ENCODE results near the gene TERB2.
"Not testable (repeated sequence)": the region's sequence is repeated elsewhere in the genome, so short reads cannot be mapped to it uniquely, and the experiment has no call there.

TERB2 gene

GRCh38 chr15:45021348-45021747, 64.9 kb downstream of the TERB2 start:
- H3K27ac Mint-ChIP-seq = no peak overlapping the region

GRCh38 chr15:45022871-45023658, 66.6 kb downstream of the TERB2 start, which contains the start of gene SORD:
Gene SORD, plus strand, starts transcription at chr15:45023195. Its CDS starts 89 bp downstream, at chr15:45023284.
- DNase-seq = peak; percentile 99
- H3K27ac Mint-ChIP-seq = peak within 1 kb of the TSS; percentile 93
- H3K36me3 Mint-ChIP-seq (ENCODE audit: low read depth) = peaks cover 26% of the 10 kb centered on the region
- H3K27me3 Mint-ChIP-seq (ENCODE audit: low read depth, poor library complexity) = peaks cover 28% of the 10 kb centered on the region
- peaks cover 34% of the 10 kb centered on the region for H3K4me1 Mint-ChIP-seq
- peaks cover 26% of the 10 kb centered on the region for H3K9me3 Mint-ChIP-seq
- no peak for TF ChIP-seq CTCF (IDR thresholded peaks at IDR 0.05)
- peak within 1 kb of the TSS; percentile 93 for H3K4me3 Mint-ChIP-seq

More at GRCh38 chr15:45021348-45021747, 64.9 kb downstream of the TERB2 start:
- H3K27me3 Mint-ChIP-seq (ENCODE audit: low read depth, poor library complexity) = peaks cover 39% of the 10 kb centered on the region
- no peak for TF ChIP-seq CTCF (IDR thresholded peaks at IDR 0.05)
- H3K36me3 Mint-ChIP-seq (ENCODE audit: low read depth) = peaks cover 13% of the 10 kb centered on the region
- peak overlapping the region; percentile 74 for H3K4me3 Mint-ChIP-seq
- H3K4me1 Mint-ChIP-seq = peaks cover 25% of the 10 kb centered on the region
- no peak for DNase-seq
- H3K9me3 Mint-ChIP-seq = peaks cover 41% of the 10 kb centered on the region

- peaks cover 34% of the 10 kb centered on the region for H3K4me1 Mint-ChIP-seq
- H3K9me3 Mint-ChIP-seq = peaks cover 23% of the 10 kb centered on the region
- H3K36me3 Mint-ChIP-seq (ENCODE audit: low read depth) = peaks cover 33% of the 10 kb centered on the region
- H3K27me3 Mint-ChIP-seq (ENCODE audit: low read depth, poor library complexity) = peaks cover 21% of the 10 kb centered on the region
- no peak for DNase-seq
- TF ChIP-seq CTCF (IDR thresholded peaks at IDR 0.05) = no peak
- peak overlapping the region; percentile 93 for H3K4me3 Mint-ChIP-seq
- H3K27ac Mint-ChIP-seq = peak overlapping the region; percentile 93
Observed at GRCh38 chr15:45023659-45024225, 67.3 kb downstream of the TERB2 start.

- H3K27ac Mint-ChIP-seq, H3K4me3 Mint-ChIP-seq, DNase-seq: not testable (repeated sequence)
- Mint-ChIP-seq H3K4me1 (peaks cover 34% of the 10 kb centered on the region), H3K36me3 (ENCODE audit: low read depth) (peaks cover 42% of the 10 kb centered on the region), H3K9me3 (peaks cover 17% of the 10 kb centered on the region), H3K27me3 (ENCODE audit: low read depth, poor library complexity) (peaks cover 12% of the 10 kb centered on the region)
Observed at GRCh38 chr15:45024649-45025048, 68.2 kb downstream of the TERB2 start.

GRCh38 chr15:45025627-45026026, 69.1 kb downstream of the TERB2 start:
- not testable (repeated sequence) for DNase-seq, H3K27ac Mint-ChIP-seq, H3K4me3 Mint-ChIP-seq
- H3K27me3 Mint-ChIP-seq (ENCODE audit: low read depth, poor library complexity) = peaks cover 10% of the 10 kb centered on the region
- peaks cover 34% of the 10 kb centered on the region for H3K4me1 Mint-ChIP-seq
- peaks cover 52% of the 10 kb centered on the region for H3K36me3 Mint-ChIP-seq (ENCODE audit: low read depth)
- peaks cover 18% of the 10 kb centered on the region for H3K9me3 Mint-ChIP-seq

GRCh38 chr15:45026651-45027190, 70.2 kb downstream of the TERB2 start:
- no peak for TF ChIP-seq CTCF (IDR thresholded peaks at IDR 0.05)
- H3K4me3 Mint-ChIP-seq = no peak overlapping the region
- peak overlapping the region; percentile 16 for H3K27ac Mint-ChIP-seq
- peaks cover 34% of the 10 kb centered on the region for H3K4me1 Mint-ChIP-seq
- H3K9me3 Mint-ChIP-seq = peaks cover 21% of the 10 kb centered on the region
- H3K27me3 Mint-ChIP-seq (ENCODE audit: low read depth, poor library complexity) = peaks cover 6% of the 10 kb centered on the region
- peaks cover 59% of the 10 kb centered on the region for H3K36me3 Mint-ChIP-seq (ENCODE audit: low read depth)
- DNase-seq = no peak

All from nephron progenitor cell (in vitro differentiated cells).